ENCODE measurements around the gene USP25. TPM values are rescaled to one million over a fixed set of nuclear protein-coding genes. Genes with fewer than 3 reads are reported as not detected.

USP25 gene
- total RNA-seq, 1 donor from 2014 or later = 36.6 TPM

DNA sequence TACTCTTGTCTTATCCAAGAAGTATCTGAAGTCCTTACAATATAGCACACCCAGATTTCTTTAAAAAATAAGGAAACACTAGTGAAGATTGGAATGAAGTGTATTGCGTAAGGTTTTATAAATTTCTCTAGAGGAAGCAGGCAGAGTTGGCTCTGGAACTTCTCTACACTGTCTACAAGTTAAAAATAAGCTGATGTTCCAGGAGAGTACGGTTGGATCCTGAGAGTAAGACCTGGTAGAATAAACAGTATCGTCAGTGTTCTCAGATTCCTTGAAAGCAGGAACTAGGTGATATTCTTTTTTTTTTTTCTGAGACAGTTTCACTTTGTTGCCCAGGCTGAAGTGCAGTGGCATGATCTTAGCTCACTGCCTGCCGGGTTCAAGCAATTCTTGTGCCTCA lies 107.9 kb downstream of the USP25 start:
- TF ChIP-seq, protein P1, sequence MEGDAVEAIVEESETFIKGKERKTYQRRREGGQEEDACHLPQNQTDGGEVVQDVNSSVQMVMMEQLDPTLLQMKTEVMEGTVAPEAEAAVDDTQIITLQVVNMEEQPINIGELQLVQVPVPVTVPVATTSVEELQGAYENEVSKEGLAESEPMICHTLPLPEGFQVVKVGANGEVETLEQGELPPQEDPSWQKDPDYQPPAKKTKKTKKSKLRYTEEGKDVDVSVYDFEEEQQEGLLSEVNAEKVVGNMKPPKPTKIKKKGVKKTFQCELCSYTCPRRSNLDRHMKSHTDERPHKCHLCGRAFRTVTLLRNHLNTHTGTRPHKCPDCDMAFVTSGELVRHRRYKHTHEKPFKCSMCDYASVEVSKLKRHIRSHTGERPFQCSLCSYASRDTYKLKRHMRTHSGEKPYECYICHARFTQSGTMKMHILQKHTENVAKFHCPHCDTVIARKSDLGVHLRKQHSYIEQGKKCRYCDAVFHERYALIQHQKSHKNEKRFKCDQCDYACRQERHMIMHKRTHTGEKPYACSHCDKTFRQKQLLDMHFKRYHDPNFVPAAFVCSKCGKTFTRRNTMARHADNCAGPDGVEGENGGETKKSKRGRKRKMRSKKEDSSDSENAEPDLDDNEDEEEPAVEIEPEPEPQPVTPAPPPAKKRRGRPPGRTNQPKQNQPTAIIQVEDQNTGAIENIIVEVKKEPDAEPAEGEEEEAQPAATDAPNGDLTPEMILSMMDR (IDR thresholded peaks at IDR 0.05; ENCODE audit: insufficient read depth, low read length, poor library complexity, severe bottlenecking) = no peak
- H3K36me3 ChIP-seq (ENCODE audit: control insufficient read depth, insufficient read depth, low read length) = no peaks in the 10 kb centered on the region
- H3K27me3 ChIP-seq (ENCODE audit: control insufficient read depth, insufficient read depth, low read length) = no peaks in the 10 kb centered on the region
- DNase-seq (ENCODE audit: low read depth) = no peak
- no peak overlapping the region for H3K4me3 ChIP-seq (ENCODE audit: low read depth, low read length)

DNA sequence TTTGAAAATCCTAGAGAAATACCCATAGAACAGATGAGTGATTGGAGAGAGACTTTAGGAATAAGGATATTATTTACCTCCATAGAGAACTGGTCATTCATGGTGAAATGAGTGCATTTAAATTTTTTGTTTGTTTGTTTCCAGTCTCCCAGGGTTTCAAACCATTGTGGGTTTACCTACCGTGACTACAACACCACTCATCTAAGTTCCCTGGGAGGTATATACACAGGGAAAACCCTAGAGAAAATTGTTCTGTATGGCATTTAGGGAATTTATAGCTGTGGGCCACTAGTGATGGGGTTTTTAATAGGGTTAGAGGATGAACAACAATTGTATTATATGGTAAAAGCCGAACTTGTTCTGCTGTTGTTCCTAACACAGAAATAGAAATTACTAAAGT lies 109.2 kb downstream of the USP25 start:
- no peaks in the 10 kb centered on the region for H3K27me3 ChIP-seq (ENCODE audit: control insufficient read depth, insufficient read depth, low read length)
- TF ChIP-seq, protein P1 (IDR thresholded peaks at IDR 0.05; ENCODE audit: insufficient read depth, low read length, poor library complexity, severe bottlenecking) = no peak
- H3K4me3 ChIP-seq (ENCODE audit: low read depth, low read length) = no peak overlapping the region
- no peak for DNase-seq (ENCODE audit: low read depth)
- no peaks in the 10 kb centered on the region for H3K36me3 ChIP-seq (ENCODE audit: control insufficient read depth, insufficient read depth, low read length)

DNA sequence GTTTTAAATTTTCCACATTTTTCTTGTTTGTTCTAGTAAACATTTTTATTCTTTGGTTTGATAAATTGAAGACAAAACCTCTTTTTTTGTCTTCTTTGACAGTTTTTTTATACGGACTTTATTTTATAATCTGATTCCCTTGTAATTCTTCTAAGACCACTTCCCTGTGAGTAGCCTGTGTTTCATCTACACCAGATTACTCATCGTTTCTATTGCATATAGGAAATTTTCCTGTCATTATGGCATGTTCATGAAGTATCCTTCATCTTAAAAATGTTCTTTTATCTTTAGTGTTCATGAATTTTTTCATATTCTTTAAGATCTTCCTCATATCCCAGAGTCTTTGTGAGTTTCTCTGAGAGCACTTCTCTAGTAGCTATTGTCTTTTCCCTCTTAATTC lies 109.8 kb downstream of the USP25 start:
- DNase-seq (ENCODE audit: low read depth) = no peak
- H3K27me3 ChIP-seq (ENCODE audit: control insufficient read depth, insufficient read depth, low read length) = no peaks in the 10 kb centered on the region
- no peaks in the 10 kb centered on the region for H3K36me3 ChIP-seq (ENCODE audit: control insufficient read depth, insufficient read depth, low read length)
- TF ChIP-seq, protein P1 (IDR thresholded peaks at IDR 0.05; ENCODE audit: insufficient read depth, low read length, poor library complexity, severe bottlenecking) = no peak
- no peak overlapping the region for H3K4me3 ChIP-seq (ENCODE audit: low read depth, low read length)

DNA sequence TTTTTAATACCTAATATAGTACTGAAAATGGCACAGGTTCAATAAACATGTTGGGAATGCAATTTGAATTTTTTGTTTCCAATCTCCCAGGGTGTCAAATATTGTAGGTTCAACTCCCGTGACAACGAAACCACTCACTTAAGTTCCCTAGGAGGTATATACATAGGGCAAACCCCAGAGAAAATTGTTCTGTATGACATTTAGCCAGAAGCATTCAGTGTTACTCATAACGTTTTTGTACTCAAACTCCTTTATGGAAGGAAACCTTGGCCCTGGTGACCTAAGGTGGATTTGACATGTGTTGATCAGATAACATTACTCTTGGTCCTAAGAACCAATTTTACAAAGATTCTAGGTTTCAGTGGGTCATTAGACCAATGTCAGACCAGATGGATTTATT lies 110.6 kb downstream of the USP25 start:
- Histone ChIP-seq H3K36me3 (ENCODE audit: control insufficient read depth, insufficient read depth, low read length) (no peaks in the 10 kb centered on the region), H3K4me3 (ENCODE audit: low read depth, low read length) (no peak overlapping the region), H3K27me3 (ENCODE audit: control insufficient read depth, insufficient read depth, low read length) (no peaks in the 10 kb centered on the region)
- DNase-seq (ENCODE audit: low read depth) = no peak
- TF ChIP-seq, protein P1 (IDR thresholded peaks at IDR 0.05; ENCODE audit: insufficient read depth, low read length, poor library complexity, severe bottlenecking) = no peak

DNA sequence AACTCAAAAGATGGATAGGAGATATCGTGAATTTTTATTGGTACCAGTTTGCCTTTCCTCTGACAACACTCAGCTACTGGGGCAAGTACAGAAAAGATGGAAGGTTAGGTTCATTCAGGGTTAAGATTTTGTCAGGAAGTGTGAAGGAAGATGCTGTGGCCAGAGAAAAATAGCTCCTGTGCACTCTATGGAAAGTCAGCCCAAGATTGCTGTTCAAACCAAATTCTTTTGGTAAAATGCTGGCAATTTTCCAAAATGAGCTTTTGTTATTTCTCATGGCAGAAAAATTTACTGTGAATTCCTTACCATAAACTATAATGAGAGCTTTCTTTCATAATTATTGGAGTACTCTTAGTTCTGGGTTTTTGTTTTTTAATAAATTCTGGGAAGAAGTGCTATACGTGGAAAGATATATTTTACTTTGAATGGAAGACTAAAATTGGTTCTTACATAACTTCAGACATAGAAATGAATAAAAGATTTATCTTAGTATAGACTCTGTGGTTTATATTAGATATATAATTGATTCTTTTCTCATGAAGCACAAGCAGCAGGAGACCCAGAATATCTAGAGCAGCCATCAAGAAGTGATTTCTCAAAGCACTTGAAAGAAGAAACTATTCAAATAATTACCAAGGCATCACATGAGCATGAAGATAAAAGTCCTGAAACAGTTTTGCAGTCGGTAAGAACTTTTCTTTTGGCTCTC lies 112.2 kb downstream of the USP25 start:
- TF ChIP-seq, protein P1 (IDR thresholded peaks at IDR 0.05; ENCODE audit: insufficient read depth, low read length, poor library complexity, severe bottlenecking) = no peak
- DNase-seq (ENCODE audit: low read depth) = peak; percentile 53
- no peak overlapping the region for H3K4me3 ChIP-seq (ENCODE audit: low read depth, low read length)

DNA sequence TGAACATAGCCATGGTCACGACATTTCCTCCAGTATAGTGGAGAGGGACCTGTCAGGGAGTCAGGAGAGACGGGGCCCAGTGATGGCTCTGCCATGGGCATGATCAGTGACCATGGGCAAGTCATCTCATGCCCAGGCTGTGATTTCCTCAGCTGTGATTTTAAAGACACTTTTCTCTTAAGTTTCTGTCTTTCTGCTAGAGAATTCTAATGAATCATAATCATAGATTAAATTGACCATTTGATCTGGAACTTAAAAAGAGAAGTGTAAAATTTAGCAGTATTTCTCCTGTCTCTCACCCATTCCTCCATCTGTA lies 112.7 kb downstream of the USP25 start:
- TF ChIP-seq, protein P1 (IDR thresholded peaks at IDR 0.05; ENCODE audit: insufficient read depth, low read length, poor library complexity, severe bottlenecking) = no peak
- no peaks in the 10 kb centered on the region for H3K36me3 ChIP-seq (ENCODE audit: control insufficient read depth, insufficient read depth, low read length)
- H3K4me3 ChIP-seq (ENCODE audit: low read depth, low read length) = no peak overlapping the region
- no peak for DNase-seq (ENCODE audit: low read depth)
- no peaks in the 10 kb centered on the region for H3K27me3 ChIP-seq (ENCODE audit: control insufficient read depth, insufficient read depth, low read length)

More for the DNA sequence above, 112.2 kb downstream of the USP25 start:
- Histone ChIP-seq H3K27me3 (ENCODE audit: control insufficient read depth, insufficient read depth, low read length) (no peaks in the 10 kb centered on the region), H3K36me3 (ENCODE audit: control insufficient read depth, insufficient read depth, low read length) (no peaks in the 10 kb centered on the region)
